Measurements from ENCODE around the gene RAMP2.

The RAMP2 gene

DNA sequence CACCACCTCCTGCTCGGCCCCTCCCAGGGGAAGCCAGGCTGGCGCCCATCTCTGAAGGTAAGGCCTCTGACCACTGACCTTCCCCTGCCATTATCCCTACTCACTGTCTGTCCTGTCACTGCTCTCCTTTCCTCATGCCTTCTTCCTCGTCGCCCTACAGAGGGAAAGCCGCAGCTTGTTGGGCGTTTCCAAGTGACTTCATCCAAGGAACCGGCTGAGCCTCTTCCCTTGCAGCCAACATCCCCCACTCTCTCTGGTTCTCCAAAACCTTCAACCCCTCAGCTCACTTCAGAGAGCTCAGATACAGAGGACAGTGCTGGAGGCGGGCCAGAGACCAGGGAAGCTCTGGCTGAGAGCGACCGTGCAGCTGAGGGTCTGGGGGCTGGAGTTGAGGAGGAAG, 34.4 kb downstream of the RAMP2 start:
- DNase-seq, result no peak

- DNase-seq, result no peak
Measured at GRCh38 chr17:42796066-42796758, 35.2 kb downstream of the RAMP2 start.

- no peak for DNase-seq
Measured at GRCh38 chr17:42797067-42798007, 36.3 kb downstream of the RAMP2 start.

DNA sequence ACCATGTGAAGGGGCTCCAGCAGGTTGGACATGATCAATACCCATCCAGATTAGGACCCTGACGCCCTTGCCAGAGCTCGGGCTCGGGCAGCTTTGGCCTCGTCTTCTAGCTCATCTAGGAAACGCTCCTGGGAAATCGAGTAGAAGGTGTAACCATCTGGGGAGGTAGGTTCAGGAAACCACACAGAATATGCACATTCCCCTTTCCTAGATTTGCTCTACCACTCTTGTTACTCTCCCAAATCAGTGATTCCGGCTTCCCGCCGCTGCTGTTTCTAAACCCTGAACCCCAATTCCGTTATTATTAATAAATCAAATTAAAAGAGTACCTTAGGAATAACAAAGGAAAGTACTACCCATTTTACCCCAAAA, 37.0 kb downstream of the RAMP2 start:
- DNase-seq, result no peak

GRCh38 chr17:42798383-42799380, 37.7 kb downstream of the RAMP2 start, which contains the start of the genes CNTD1 and COA3:
Gene CNTD1 (plus strand): TSS chr17:42798861. CDS start chr17:42799068, 207 bp downstream.
Gene COA3 (minus strand): TSS chr17:42798704. CDS start chr17:42798681, 23 bp downstream.
- peak; percentile 60 for DNase-seq

DNA sequence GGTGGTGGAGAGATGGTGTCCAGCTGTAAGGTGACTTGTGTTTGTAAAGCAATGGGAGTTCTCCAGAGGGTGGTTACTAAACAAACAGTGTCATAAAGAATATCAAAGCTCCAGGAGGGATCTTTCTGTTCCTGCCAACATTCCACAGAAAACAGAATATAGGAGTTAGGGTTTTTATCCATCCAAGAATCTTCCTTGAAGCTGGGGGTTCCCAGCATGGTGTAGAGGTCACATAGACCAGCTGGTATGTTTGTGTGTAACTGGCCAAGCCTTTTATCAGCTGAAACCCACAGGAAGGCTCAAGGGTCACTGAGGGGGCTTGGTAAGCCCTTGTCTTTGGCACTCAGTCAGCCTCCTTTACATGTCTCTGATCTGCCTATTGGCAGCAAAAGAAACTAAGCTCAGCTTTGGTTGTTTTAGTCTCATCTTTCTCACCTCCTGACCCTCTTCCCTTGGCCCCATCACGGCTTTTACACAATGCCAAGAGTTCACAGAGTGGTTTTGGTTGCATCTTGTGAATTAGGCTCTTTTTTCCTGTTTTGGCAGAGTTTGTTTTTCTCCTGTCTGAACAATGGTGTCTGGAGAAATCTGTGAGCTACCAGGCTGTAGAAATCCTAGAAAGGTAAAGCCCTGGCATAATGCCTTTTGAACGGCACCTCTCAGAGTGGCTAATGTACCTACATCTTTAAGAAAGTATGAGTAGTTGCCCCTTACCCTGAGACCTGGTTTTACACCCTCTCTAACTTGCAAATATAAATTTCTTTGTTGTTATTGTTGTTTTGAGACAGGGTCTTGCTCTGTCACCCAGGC, 42.3 kb downstream of the RAMP2 start:
- no peak for DNase-seq

DNA sequence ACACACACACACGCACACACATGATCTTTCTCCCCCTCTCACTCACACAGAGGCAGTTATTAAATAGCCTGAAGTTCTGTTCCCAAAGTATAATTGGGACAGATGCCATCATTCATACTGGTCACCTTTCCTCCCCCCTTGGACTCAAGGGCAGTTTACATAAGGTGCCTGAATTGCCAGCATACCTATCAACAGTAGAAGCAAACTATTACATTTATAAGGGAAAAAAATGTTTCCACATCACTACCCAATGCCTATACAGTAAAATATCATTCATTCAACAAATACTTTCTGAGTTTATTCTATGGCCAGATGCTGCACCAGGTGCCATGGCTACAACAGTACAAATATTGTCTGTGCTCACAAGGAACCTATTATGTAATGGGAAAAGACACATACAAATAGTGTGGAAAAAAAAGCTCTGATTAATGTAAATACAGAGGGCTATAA, 43.9 kb downstream of the RAMP2 start:
- no peak for DNase-seq

GRCh38 chr17:42806249-42806648, 45.2 kb downstream of the RAMP2 start:
- no peak for DNase-seq

GRCh38 chr17:42809250-42809649, 48.2 kb downstream of the RAMP2 start:
- no peak for DNase-seq
